HG02763 (cell line): ENCODE measurements around the gene COMMD1.
A peak's percentile ranks its signal among the peaks of the same experiment; 100 is the strongest.
"Not testable (repeated sequence)": the region's sequence is repeated elsewhere in the genome, so short reads cannot be mapped to it uniquely, and the experiment has no call there.

Experiments
- ATAC-seq: cut with Tn5 transposase; IDR thresholded peaks from one replicate; pipeline ENCODE4 v1.9.1; 2021; ENCODE audit warnings: mild to moderate bottlenecking, moderate library complexity; ENCODE audit not compliant: unreplicated experiment

Gene COMMD1

DNA sequence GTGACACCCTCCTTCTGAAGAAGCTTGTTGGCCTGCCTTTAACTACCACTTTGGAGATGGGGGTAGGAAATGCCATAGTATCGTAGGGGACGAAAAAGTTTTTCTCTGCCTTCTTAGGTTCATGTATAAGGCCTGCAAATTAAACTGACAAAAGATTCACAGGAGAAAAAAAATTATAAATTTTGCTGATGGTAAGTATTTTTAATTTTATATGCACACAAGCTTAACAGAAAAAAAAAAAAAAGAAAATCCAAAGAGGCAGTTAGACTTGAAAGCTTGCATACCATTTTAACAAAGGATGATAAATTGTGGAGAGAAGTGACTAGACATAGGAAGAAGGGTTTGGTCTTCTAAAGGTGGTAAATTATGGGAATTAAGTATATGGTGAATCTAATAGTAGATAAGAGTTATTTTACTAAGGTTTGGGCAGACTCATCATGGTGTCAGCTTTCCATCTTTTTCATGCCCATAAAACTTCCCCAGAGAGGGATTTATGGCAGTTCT lies 227.9 kb downstream of the COMMD1 start:
- ATAC-seq, result no peak

DNA sequence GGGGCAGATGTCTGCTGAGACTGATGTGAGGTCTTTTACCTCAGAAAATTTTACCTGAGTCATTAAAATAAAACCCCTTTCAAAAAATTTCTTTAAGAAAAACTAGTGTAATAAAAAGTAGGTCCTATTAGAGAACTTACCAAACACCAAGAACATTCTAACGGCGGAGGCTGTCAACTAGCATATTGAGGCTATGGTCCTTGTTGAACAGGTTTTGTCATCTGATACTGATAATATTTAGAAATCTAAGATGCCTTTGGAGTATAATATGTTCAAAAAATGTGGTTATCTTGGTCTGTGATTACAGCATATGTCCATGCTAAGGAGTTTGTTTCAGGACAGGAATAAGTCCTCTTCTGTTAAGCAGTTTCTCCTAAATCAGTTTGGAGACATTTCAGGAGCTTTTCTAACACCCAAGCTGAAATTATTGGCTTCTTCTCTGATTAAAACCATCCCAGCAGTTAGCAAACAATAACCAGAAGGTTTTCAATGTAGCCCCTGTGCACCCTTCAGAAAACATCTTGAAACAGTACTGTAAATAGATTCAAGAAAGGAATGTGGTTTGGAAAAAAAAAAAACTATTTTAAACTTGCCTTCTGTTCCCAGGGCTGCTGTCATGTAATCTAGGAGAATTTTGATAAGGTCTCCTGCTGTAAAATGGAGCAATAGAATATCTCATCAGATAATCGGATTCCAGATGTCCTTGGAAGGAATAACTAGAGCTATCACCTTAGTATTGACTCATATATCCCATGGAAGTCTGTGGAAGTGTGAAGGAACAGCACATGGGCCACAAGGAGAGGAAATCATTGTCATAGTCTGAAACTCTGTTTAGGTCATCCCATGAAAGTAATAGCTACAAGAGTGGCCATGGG lies 231.7 kb downstream of the COMMD1 start:
- no peak for ATAC-seq

DNA sequence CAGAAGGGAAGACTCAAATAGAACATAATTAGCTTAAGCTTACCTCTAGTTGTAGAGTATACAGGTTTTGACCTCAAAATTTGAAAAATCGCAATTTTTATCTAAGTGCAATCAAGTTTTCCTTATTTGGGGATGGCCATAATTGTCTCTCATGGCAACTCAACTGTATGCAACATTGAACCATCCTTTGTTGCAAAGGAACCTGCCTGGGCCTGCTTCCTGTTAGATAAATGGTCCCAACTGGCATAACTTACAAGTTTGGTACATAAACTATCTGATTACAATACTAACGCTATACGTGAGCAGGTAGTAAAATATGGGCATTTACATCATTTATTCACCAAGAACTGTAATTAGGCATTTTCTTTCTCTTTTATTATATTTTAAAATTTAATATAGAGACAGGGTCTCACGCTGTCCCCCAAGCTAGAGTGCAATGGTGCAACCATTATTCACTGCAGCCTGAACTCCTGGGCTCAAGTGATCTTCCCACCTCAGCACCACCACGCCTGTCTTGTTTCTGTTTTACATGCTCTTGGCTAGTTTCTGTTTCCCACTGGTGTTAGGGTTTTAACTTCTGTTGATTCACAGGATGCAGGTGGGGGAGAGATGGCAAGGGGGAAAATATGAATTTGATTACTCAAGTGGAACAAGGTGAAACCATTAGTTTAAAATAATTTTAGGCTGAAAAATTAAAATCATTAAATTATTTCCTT lies 235.1 kb downstream of the COMMD1 start:
- ATAC-seq, result peak; percentile 61

DNA sequence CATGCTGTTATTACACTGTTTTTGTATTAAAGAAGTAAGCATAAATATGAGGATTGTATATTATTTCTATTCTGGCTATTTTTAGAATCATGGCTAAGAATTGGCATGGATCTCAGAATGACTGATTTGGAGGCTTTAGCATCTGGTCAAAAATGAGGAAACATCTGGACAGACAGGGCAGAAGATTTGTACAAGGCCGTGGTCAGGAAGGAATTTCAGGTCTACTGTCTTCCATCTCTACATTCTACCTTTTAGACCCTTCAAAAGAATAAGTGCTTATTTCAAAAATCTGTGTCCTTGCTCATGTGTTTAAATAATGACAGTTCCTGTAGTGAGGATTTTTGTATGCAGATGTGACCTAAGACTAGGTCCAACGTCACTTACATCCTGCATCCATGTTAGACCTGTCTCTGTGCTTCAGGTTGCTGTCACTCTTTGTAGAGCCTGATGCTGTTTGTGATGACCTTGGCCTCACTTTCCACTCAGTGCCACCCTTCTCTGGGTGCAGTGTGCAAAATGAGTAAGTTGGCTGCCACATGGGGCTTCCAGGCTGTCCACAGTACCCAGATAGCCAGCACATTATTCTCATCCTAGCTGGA lies 235.8 kb downstream of the COMMD1 start:
- ATAC-seq, result no peak

DNA sequence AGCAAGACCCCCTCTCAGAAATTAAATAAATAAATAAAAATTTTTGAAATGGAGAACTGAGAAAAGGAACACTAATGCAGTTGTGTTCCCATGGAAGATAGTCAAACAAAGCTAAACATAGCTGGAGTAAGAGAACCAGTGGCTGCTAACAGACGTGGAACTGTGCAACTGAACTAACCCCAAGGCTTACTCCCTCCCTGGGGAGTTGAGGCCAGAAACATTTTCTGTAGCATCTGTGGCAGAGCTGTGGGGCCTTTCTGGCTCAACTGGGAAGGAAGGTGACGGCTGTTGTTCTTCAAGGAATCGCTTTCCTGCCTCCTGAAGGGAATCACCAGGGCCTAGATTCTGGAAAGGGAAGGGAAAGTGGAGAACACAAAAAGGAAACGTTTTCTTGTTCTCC lies 236.6 kb downstream of the COMMD1 start:
- ATAC-seq, result no peak

DNA sequence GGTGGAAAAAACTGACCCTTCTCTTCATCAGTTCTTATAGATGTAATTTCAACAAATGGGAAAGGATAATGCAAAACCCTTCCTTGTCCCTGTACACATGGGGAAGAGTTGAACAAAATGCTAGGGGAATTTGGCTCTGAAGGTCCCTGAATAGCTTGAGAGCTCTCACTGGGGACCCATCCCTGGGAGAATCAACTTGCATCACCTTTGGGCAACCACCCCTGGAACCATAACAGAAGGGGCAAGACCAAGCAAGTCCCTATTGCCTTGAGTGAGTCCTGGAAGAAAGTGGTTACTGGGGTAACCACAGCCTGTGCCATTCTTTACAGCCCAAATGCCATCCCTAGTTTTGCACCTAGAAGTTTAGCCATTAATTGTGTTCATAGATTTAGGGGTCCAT lies 238.2 kb downstream of the COMMD1 start:
- no peak for ATAC-seq

DNA sequence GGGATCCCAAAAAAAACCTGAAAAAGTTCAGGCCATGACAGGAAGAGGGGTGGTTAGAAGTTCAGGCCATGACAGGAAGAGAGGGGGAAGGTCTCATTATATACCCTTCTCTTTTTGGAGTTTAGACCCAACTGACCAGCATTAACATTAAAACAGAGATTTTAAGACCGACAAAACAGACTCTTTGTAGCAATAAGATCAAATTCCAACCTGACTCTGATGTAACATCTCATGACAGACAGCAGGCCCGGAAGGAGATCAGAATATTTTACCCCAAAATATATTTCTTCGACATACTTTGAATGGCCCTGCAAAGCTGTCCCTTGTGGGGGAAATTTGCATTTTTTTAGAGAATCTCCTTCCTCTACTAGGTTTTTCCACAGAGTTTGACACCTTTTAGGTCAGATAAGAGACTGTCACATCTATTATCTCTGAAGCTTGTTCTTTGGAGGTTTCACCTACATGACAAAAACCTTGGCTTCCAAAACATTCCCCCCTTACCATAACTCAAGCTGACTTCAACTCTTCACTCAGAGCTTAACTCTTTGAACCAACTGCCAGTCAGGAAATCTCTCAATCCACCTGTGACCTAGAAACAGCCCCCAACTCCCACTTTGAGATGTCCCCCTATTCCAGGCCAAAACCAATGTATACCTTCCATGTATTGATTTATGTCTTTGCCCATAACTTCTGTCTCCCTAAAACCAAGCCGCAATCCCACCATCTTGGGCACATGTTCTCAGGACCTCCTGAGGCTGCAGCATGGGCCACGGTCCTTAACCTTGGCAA lies 239.4 kb downstream of the COMMD1 start:
- ATAC-seq, result no peak

DNA sequence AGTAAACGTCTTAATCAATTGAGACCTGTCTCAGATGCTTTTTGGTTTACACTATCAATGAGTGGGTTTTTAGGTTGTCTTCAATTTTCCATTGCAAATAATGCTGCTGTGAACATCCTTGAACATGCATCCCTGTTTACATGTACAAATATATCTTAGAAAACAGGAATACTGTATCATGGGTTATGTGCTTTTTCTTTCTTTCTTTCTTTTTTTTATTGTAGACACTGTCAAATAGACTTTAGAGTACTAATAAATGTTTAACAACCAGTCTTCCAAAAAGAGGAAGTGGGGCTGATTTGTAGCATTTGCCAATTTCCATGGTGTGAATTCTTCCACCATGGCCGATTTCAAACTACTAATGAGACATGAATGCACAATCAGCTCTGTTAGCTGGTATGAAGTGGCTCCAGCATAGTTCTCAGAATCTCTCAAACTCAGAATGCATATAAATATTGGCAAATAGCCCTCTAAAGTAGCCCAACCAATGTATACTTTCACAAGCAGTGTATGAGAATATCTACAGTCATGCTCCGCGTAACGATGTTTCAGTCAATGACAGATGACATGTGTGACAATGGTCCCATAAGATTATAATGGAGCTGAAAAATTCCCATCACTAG lies 240.1 kb downstream of the COMMD1 start:
- no peak for ATAC-seq

DNA sequence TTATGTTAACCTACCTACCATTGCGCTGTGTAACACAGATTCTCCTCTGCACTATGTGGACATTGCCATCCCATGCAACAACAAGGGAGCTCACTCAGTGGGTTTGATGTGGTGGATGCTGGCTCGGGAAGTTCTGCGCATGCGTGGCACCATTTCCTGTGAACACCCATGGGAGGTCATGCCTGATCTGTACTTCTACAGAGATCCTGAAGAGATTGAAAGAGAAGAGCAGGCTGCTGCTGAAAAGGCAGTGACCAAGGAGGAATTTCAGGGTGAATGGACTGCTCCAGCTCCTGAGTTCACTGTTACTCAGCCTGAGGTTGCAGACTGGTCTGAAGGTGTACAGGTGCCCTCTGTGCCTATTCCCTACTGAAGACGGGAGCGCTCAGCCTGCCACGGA lies 241.3 kb downstream of the COMMD1 start:
- not testable (repeated sequence) for ATAC-seq

DNA sequence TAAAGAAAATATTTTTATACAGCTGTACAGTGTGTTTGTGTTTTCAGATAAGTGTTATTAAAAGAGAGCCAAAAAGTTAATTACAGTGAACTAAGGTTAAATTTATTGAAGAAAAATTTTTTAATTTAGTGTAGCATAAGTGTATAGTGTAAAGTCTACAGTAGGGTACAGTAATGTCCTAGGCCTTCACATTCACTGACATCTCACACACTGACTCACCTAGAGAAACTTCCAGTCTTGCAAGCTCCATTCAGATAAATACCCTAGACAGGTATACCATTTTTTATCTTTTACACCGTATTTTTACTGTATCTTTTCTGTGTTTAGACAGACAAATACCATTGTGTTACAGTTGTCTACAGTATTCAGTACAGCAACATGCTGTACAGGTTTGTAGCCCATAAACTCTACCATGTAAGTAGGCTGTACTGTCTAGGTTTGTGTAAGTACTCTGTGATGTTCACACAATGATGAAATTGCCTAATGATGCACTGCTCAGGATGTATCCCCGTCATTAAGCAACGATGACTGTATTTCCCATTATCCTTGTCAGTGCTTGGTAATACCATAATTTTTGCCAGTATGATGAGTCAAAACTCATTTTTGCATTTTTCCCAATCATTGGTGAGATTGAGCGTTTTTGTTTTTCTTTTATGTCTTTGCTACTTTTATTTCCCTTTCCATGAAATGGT lies 242.3 kb downstream of the COMMD1 start:
- ATAC-seq, result no peak

DNA sequence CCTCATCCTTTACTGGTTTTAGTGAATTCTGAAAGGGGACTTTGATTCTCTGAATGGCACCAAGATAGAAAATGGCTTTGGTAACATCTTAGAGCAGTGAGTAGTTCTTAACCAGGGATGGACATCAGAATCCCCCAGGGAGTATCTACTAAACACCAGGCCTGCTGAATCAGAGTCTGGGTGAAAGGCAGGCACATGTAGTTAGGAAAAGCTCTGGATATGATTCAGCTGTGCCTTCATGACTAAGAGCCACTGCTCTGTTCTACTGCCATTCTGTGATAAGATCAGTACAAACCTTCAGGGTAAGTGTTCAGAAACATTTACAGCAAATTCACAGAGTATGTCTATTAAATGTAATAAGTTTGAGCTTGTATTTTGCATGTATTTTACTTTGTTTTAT lies 244.2 kb downstream of the COMMD1 start:
- ATAC-seq, result no peak

DNA sequence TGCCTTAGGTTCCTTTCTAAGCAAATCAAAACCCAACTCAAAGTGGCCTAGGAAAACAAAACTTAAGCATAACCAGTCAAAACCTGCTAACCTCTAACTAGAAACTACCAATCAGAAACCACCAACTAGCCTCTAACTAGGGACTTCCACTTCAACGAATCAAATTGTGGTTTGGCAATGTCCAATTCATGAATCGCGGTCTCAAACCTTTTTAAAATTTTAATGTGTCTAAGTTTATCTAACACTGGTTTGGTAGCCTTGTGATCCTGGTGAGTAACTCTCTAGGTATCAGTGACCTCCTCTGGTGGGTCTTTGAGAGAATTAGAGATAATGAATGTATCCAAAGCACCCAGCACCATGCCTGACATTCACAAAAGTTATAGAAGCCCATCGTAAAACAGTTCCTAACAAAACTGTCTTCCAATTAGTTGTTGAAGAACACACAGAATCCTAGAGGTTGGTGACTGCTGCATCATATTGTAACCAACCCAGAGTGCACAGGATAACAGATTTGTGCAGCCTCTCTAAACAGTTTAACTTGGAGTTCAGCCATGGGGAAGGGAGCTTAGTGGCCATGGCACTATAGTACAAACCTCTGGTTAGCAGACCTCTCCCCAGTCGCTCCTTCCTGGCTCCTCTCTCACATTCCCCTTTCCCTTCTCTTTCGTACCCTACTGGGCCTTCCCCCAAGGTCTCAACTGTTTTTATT lies 245.3 kb downstream of the COMMD1 start:
- no peak for ATAC-seq

DNA sequence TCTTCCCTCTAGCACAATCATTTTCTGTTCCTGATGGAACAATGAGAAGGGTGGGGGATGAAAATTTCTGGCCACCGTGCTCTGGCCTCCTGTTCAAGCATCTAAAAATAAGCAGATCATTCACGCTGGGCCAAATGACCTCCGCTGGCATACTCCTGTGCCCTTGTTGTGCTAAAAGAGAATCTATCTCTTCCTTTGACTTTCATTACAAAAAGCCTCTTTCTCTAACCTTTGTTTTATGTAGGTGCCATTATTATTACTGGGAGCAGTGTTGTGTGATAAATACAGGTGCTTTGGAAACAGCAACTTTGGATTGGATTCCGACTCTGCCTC lies 245.8 kb downstream of the COMMD1 start:
- ATAC-seq, result no peak

DNA sequence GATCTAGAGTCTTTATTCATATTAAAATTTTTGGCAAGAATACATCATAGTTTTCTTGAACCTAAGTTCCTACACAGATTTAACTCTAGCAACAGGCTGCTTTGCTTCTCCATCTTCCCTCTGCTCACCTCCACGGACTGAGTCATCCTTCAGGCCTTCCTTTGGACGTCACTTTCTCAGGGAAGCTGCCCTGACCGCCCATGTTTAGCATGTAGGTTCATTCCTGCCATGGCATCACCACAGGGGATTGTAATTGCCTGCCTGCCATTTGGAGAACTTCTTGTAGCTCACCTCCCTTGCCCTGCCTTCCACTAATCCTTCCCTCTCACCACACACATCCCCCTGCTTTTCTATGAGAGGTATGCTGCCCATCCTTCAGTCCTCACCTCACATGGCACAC lies 246.5 kb downstream of the COMMD1 start:
- ATAC-seq, result no peak

DNA sequence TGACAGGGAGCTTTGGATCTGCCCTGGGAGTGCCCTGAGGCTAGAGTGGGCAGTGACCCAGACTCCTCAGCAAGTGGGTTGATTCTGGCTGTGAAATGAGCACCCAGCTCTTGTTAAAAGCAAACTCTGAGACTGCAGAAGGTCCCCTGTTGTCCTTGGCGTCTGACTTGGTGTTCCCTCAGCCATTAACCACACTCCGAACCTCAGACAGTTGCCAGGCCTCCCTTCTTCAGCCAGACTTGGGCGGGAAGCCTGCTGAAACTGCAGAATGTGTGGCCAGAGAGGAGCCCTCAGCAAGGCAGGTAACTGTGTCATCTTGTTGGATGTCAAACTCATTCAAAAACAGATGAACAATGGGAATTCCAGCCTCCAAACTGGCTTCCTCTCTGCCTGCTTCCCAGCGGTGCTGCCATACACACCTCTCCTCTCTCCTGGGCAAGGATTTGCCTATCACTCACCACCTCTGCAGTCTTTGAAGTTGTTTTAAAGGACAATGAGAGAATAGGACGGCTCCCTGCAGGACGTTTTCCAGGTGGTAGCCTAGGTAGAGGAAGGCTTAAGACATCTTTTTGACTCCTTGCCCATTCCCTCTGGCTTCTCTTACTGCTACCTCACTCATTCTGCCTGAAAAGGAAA lies 251.5 kb downstream of the COMMD1 start:
- ATAC-seq, result no peak

DNA sequence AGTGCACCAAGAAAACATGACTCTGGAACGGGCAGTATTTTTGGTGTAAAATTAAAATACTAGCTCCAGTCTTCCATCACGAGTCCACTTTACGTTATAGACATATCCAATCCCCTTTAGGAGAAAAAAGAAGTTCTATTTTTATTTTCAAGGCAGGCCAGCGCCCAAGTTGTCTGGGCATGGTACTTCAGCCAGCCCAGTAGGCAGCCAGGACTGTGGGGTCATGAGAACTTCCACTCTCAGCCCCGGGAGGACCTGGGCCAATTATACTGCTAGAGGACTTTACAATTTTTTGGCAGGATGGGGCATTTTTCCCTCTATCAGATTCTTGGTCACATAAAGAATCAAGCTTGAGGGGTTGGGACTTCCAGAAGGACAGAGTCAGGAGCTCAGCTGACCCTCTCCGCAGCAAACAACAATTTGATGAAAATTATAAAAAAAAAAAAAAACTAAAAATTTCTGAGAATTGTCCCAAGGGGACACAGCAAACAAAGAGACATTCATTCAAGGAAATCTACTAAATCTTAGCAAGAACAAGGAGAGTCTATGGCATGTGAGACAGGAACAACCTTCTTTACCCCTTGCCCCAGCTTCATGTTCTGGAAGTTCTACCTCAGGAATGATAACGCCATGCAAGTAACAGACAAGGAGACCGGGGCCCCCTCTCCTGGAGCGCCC lies 253.1 kb downstream of the COMMD1 start:
- no peak for ATAC-seq

DNA sequence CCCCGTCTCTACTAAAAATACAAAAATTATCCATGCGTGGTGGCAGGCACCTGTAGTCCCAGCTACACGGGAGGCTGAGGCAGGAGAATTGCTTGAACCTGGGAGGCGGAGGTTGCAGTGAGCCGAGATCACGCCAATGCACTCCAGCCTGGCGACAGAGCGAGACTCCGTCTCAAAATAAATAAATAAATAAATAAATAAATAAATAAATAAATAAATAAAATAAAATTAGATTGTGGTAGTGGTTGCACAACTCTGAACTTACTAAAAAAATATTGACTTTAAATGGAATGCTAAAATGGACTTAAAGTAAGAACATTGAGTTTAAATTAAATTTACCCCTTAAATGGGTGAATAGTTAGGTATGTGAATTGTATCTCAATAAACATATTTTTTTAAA lies 255.2 kb downstream of the COMMD1 start:
- ATAC-seq, result not testable (repeated sequence)

DNA sequence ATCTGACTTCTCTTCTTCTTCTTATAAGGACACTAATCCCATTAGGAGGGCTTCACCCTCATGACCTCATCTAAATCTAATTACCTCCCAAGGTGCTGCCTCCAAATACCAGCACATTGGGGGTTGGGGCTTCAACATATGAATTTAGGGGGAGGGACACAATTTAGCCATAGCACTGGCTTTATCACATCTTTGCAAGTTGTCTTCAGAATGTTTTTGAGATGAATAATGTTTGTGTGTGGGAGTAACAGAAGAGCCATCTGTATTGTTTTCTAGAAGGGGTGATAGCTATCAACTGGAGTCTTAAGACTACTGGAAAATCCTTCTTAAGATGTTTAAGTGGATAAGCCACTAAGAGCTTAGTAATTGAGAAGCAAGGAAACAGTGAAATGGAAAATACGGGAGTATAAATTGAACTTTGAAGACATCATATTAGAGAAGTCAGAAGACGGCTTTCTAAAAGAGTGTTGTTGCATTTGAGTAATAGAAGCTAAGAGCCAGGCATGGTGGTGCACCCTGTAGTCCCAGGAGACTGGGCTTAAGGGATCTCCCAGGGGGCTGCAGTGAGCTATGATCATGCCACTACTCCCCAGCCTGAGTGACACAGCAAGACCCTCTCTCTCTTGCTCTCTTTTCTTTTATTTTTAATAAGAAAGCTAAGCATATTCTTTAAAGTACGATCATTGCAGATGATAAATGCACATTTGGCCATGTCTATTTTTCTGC lies 257.8 kb downstream of the COMMD1 start:
- ATAC-seq, result no peak
